H1 (cell line): Measurements from ENCODE around the gene FBXL17. TPM values are rescaled to one million over a fixed set of nuclear protein-coding genes. Genes with fewer than 3 reads are reported as not detected.

Experiments used
- CTCF ChIA-PET: fragments of 300-600 bp; sonication (Branson Sonifier 250); formaldehyde crosslinking; loops from one replicate; lab custom pipeline; 2021; ENCODE audit not compliant: partially characterized antibody; lab: Charles Lee
- POLR2A ChIA-PET: fragments of 300-600 bp; sonication (Branson Sonifier 250); formaldehyde crosslinking; loops from one replicate; lab custom pipeline; 2021; ENCODE audit warnings: inconsistent platforms; ENCODE audit not compliant: partially characterized antibody; lab: Charles Lee
- DNase-seq, 2 experiments: peaks; one replicate each; pipeline versions ENCODE4 v3.0.0 to v3.0.0-alpha.2; 2010 to 2022; ENCODE audit warnings: low spot score in 2 of 2, low read depth in 1 of 2, mixed read lengths in 1 of 2
- FAIRE-seq: peaks from 2 replicates; lab custom pipeline; 2011; peaks lifted over from hg19 to GRCh38; lab: Jason Lieb, UNC
- H2AFZ ChIP-seq: 2 replicates; pipeline ENCODE4 v1.8.1; 2012; ENCODE audit warnings: low read length, inconsistent platforms
- H2AK5ac ChIP-seq: 2 replicates; pipeline ENCODE4 v1.6.1; 2013; ENCODE audit warnings: low read depth, low read length
- H2BK120ac ChIP-seq: replicated peaks from 2 replicates; pipeline ENCODE3; 2013; ENCODE audit warnings: low read depth, low read length, inconsistent platforms
- H2BK12ac ChIP-seq: 2 replicates; pipeline ENCODE4 v1.6.1; 2013; ENCODE audit warnings: low read depth, low read length
- H2BK15ac ChIP-seq: 2 replicates; pipeline ENCODE4 v1.6.1; 2013; ENCODE audit warnings: low read length
- H2BK20ac ChIP-seq: 2 replicates; pipeline ENCODE4 v1.6.1; 2013; ENCODE audit warnings: low read length
- H2BK5ac ChIP-seq: 2 replicates; pipeline ENCODE4 v1.6.1; 2013; ENCODE audit warnings: low read depth, low read length
- H3K14ac ChIP-seq: 2 replicates; pipeline ENCODE4 v1.6.1; 2013; ENCODE audit warnings: inconsistent platforms; ENCODE audit not compliant: insufficient read length
- H3K18ac ChIP-seq: 2 replicates; pipeline ENCODE4 v1.6.1; 2013; ENCODE audit warnings: low read length; ENCODE audit errors: extremely low read depth
- H3K23ac ChIP-seq: 2 replicates; pipeline ENCODE4 v1.6.1; 2013; ENCODE audit warnings: inconsistent platforms; ENCODE audit not compliant: insufficient read length
- H3K23me2 ChIP-seq: 2 replicates; pipeline ENCODE4 v1.6.1; 2013; ENCODE audit warnings: low read depth, low read length
- H3K27ac ChIP-seq: 2 replicates; pipeline ENCODE4 v1.6.1; 2011; ENCODE audit warnings: low read depth, low read length, inconsistent platforms
- H3K27me3 ChIP-seq, 4 experiments: replicated peaks in 1 of 4; 1 replicate in 1 of 4; 2 replicates in 3 of 4; pipeline versions ENCODE4 v1.6.1 to v1.8.1; 2011 to 2013; ENCODE audit warnings: low read length in 3 of 4, mild to moderate bottlenecking in 3 of 4, inconsistent platforms in 2 of 4, mixed read lengths in 2 of 4, moderate library complexity in 1 of 4; ENCODE audit not compliant: control insufficient read depth in 3 of 4, insufficient read depth in 3 of 4; ENCODE audit errors: extremely low read depth in 1 of 4
- H3K36me3 ChIP-seq, 4 experiments: 2 replicates each; pipeline versions ENCODE4 v1.6.1 to v1.8.1; 2011 to 2013; ENCODE audit warnings: mild to moderate bottlenecking in 4 of 4, low read length in 3 of 4, moderate library complexity in 2 of 4, control low read depth in 1 of 4, inconsistent platforms in 1 of 4; ENCODE audit not compliant: insufficient read depth in 4 of 4, control insufficient read depth in 2 of 4
- H3K4ac ChIP-seq: replicated peaks from 2 replicates; pipeline ENCODE3; 2013; ENCODE audit warnings: low read length, low read depth, mixed read lengths, inconsistent platforms; ENCODE audit not compliant: insufficient read length
- H3K4me1 ChIP-seq, 4 experiments: replicated peaks in 1 of 4; 1 replicate in 1 of 4; 2 replicates in 3 of 4; pipeline versions ENCODE4 v1.6.1 to v1.8.1; 2011 to 2013; ENCODE audit warnings: low read length in 3 of 4, inconsistent platforms in 2 of 4, mixed read lengths in 1 of 4; ENCODE audit not compliant: insufficient read depth in 4 of 4, control insufficient read depth in 3 of 4
- H3K4me2 ChIP-seq, 2 experiments: 2 replicates each; pipeline versions ENCODE4 v1.6.1 to v1.8.1; 2011 to 2013; ENCODE audit warnings: low read depth in 2 of 2, low read length in 2 of 2, control low read depth in 1 of 2, inconsistent platforms in 1 of 2, mild to moderate bottlenecking in 1 of 2; ENCODE audit not compliant: insufficient read depth in 1 of 2
- H3K4me3 ChIP-seq, 4 experiments: fragments of 200-600, 300-600 bp in 1 of 4; sonication (generic), shearing (Covaris generic), sonication (Bioruptor Twin) in 1 of 4; 2 replicates each; pipeline versions ENCODE4 v1.5.1 to v1.8.1; 2011 to 2016; ENCODE audit warnings: low read length in 4 of 4, low read depth in 3 of 4, control low read depth in 2 of 4, inconsistent platforms in 2 of 4, mild to moderate bottlenecking in 2 of 4, mixed read lengths in 1 of 4, moderate library complexity in 1 of 4; ENCODE audit not compliant: insufficient read depth in 2 of 4; ENCODE audit errors: extremely low read depth in 1 of 4
- H3K56ac ChIP-seq: replicated peaks from 2 replicates; pipeline ENCODE3; 2013; ENCODE audit warnings: low read depth, mild to moderate bottlenecking, mixed read lengths, low read length, inconsistent platforms; ENCODE audit not compliant: insufficient read length
- H3K79me1 ChIP-seq: 2 replicates; pipeline ENCODE4 v1.6.1; 2013; ENCODE audit warnings: low read depth, low read length, control low read depth
- H3K79me2 ChIP-seq, 2 experiments: 2 replicates each; pipeline versions ENCODE4 v1.6.1 to v1.8.1; 2012 to 2013; ENCODE audit warnings: low read length in 2 of 2, mild to moderate bottlenecking in 2 of 2, inconsistent platforms in 1 of 2; ENCODE audit not compliant: insufficient read depth in 2 of 2, control insufficient read depth in 1 of 2
- H3K9ac ChIP-seq, 4 experiments: replicated peaks in 1 of 4; 1 replicate in 1 of 4; 2 replicates in 3 of 4; pipeline versions ENCODE4 v1.6.1 to v1.8.1; 2011 to 2013; ENCODE audit warnings: low read depth in 3 of 4, low read length in 3 of 4, control low read depth in 2 of 4, mild to moderate bottlenecking in 2 of 4, moderate library complexity in 2 of 4, inconsistent platforms in 1 of 4; ENCODE audit errors: extremely low read depth in 1 of 4
- H3K9me3 ChIP-seq, 2 experiments: 2 replicates each; pipeline versions ENCODE4 v1.6.1 to v1.8.1; 2012 to 2013; ENCODE audit warnings: mild to moderate bottlenecking in 2 of 2, moderate library complexity in 2 of 2, control low read depth in 1 of 2, inconsistent platforms in 1 of 2, low read depth in 1 of 2, low read length in 1 of 2, mixed read lengths in 1 of 2; ENCODE audit not compliant: insufficient read depth in 2 of 2
- H4K20me1 ChIP-seq, 2 experiments: replicated peaks in 1 of 2; 2 replicates each; pipeline versions ENCODE3 to v1.8.1; 2011 to 2013; ENCODE audit warnings: inconsistent platforms in 2 of 2, low read length in 2 of 2, mild to moderate bottlenecking in 1 of 2; ENCODE audit not compliant: insufficient read depth in 2 of 2, control insufficient read depth in 1 of 2
- H4K5ac ChIP-seq: 2 replicates; pipeline ENCODE4 v1.6.1; 2013; ENCODE audit warnings: low read length, low read depth, mixed read lengths, inconsistent platforms; ENCODE audit not compliant: insufficient read length
- H4K8ac ChIP-seq: 2 replicates; pipeline ENCODE4 v1.8.0; 2013; ENCODE audit warnings: mild to moderate bottlenecking, moderate library complexity, low read length, inconsistent platforms; ENCODE audit not compliant: insufficient read depth; ENCODE audit errors: extremely low read depth
- H4K91ac ChIP-seq: replicated peaks from 2 replicates; pipeline ENCODE3; 2013; ENCODE audit warnings: low read length, mixed read lengths, inconsistent platforms; ENCODE audit not compliant: insufficient read length
- ASH2L ChIP-seq: fragments of 200-600, 300-600 bp; sonication (generic); IDR thresholded peaks from one replicate; pipeline ENCODE4 v1.7.1; 2017; ENCODE audit warnings: low read length
- BACH1 ChIP-seq: IDR thresholded peaks from 2 replicates; pipeline ENCODE4 v1.6.1; 2012; ENCODE audit warnings: low read length, improper control_type of control experiment
- CBX5 ChIP-seq: fragments of 300-800, 300-1000 bp; sonication (generic); IDR thresholded peaks from 2 replicates; pipeline ENCODE4 v1.7.1; 2016; ENCODE audit warnings: antibody characterized with exemption, low read length, low read depth
- CREB1 ChIP-seq: IDR thresholded peaks from 2 replicates; pipeline ENCODE4 v1.6.1; 2012; ENCODE audit warnings: inconsistent platforms
- KDM1A ChIP-seq: fragments of 200-600, 300-600 bp; sonication (generic); IDR thresholded peaks from 2 replicates; pipeline ENCODE4 v1.7.1; 2016; ENCODE audit warnings: mild to moderate bottlenecking, low read length, borderline replicate concordance
- POLR2AphosphoS5 ChIP-seq: IDR thresholded peaks from 2 replicates; pipeline ENCODE4 v1.6.1; 2011; ENCODE audit warnings: low read depth, low read length
- RBBP5 ChIP-seq: IDR thresholded peaks from 2 replicates; pipeline ENCODE4 v1.7.1; 2012; ENCODE audit warnings: low read depth, mild to moderate bottlenecking, inconsistent platforms, low read length, moderate library complexity, borderline replicate concordance
- SIN3A ChIP-seq, 2 experiments: IDR thresholded peaks in 1 of 2; conservative IDR thresholded peaks in 1 of 2; 2 replicates each; pipeline ENCODE4 v1.6.1; 2011 to 2012; ENCODE audit warnings: low read length in 2 of 2, improper control_type of control experiment in 1 of 2, low read depth in 1 of 2, mild to moderate bottlenecking in 1 of 2
- SIX5 ChIP-seq: IDR thresholded peaks from 2 replicates; pipeline ENCODE4 v1.6.1; 2011; ENCODE audit warnings: mild to moderate bottlenecking, low read depth, low read length
- SP2 ChIP-seq: IDR thresholded peaks from 2 replicates; pipeline ENCODE4 v1.6.1; 2012; ENCODE audit warnings: mild to moderate bottlenecking, low read length, inconsistent platforms
- SRF ChIP-seq: IDR thresholded peaks from 2 replicates; pipeline ENCODE4 v1.6.1; 2011; ENCODE audit warnings: mild to moderate bottlenecking, low read depth, low read length, moderate library complexity
- TCF12 ChIP-seq: IDR thresholded peaks from 2 replicates; pipeline ENCODE4 v1.6.1; 2011; ENCODE audit warnings: low read depth, mild to moderate bottlenecking, low read length
- polyA plus RNA-seq, 7 experiments: library from polyadenylated mRNA; depleted of rRNA in 3 of 7; stranded (reverse) in 5 of 7; unstranded in 2 of 7; fragments of >200 nt in 5 of 7; fragments of 200-250 nt in 2 of 7; gene quantifications; 1 replicate in 5 of 7; 2 replicates in 1 of 7; 4 replicates in 1 of 7; pipeline versions ENCODE4 v1.2.1 to v1.2.3, GENCODE V29; 2011 to 2013; ENCODE audit warnings: missing spikeins in 2 of 7, mixed read lengths in 2 of 7
- total RNA-seq: library from RNA; stranded (reverse); fragmentation: NEBNext Ultra II Directional; extraction: Animal tissue kit (Norgen Biotek cat#: 25700); gene quantifications from 2 replicates; pipeline ENCODE4 v1.2.1, GENCODE V29; 2021
- TF ChIP-seq, protein P1 (sequence below): IDR thresholded peaks from 2 replicates; pipeline ENCODE4 v1.6.1; 2012; ENCODE audit warnings: inconsistent platforms
- TF ChIP-seq, protein P2 (sequence below): IDR thresholded peaks from 2 replicates; pipeline ENCODE4 v1.6.1; 2012; ENCODE audit warnings: low read length, inconsistent platforms

FBXL17 gene
- total and polyA plus RNA-seq, 2 of the 8 experiments (the other 6 are each of a cell fraction or from before 2014, with no cell fraction given), result 0.35 to 4.3 TPM

DNA sequence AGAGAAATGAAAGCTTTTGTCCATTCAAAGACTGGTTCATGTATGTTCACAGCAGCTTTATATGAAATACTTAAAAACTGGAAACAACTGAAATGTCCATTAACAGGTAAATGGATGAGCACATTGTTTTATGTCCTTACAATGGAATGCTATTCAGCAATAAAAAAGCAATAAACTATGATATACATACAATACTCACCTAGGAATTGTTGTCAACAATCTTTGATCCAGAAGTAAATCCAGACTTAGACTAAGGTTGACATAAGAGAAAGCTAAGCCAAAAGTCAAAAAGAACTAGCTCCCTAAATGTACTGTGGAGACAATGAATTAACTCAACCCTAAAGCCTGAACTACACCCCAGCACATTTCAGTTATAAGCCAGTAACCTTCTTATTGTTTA lies 54.9 kb downstream of the FBXL17 start:
- Histone ChIP-seq H2BK12ac (no peak overlapping the region), H3K4ac (no peak overlapping the region), H4K8ac (no peak overlapping the region), H3K18ac (no peak overlapping the region), H3K27ac (no peak overlapping the region), H3K79me2 (no peaks in the 10 kb centered on the region), H3K4me3 (no peak overlapping the region), H3K36me3 (no peaks in the 10 kb centered on the region), H3K23ac (no peak overlapping the region), H3K9me3 (no peaks in the 10 kb centered on the region), H3K9ac (no peak overlapping the region), H3K23me2 (no peaks in the 10 kb centered on the region), H4K91ac (no peak overlapping the region), H4K5ac (no peak overlapping the region), H3K56ac (no peak overlapping the region), H3K4me1 (no peaks in the 10 kb centered on the region), H2AFZ (no peak overlapping the region), H2BK20ac (no peak overlapping the region), H2BK15ac (no peak overlapping the region), H4K20me1 (no peaks in the 10 kb centered on the region), H2BK5ac (no peak overlapping the region), H3K4me2 (no peak overlapping the region), H3K14ac (no peak overlapping the region), H3K79me1 (no peaks in the 10 kb centered on the region), H2BK120ac (no peak overlapping the region), H2AK5ac (no peak overlapping the region), H3K27me3 (no peaks in the 10 kb centered on the region)
- POLR2A ChIA-PET, result no interaction called here
- CTCF ChIA-PET, result interaction anchor here (0.9 kb wide), 1 partner anchor 66 kb away, joined by 3 read pairs; no protein-coding TSS in a partner anchor
- FAIRE-seq, result no peak
- DNase-seq, result no peak
- TF ChIP-seq SRF (no peak), RBBP5 (no peak), BACH1 (no peak), SIX5 (no peak), SP2 (no peak), CBX5 (no peak), CREB1 (no peak), POLR2AphosphoS5 (no peak), TCF12 (no peak), SIN3A (conservative IDR thresholded peaks at IDR 0.05 in 1 of 2, IDR thresholded peaks at IDR 0.05 in 1 of 2; ENCODE audit: low read depth in 1 of 2, low read length in 2 of 2) (no peak), KDM1A (no peak), ASH2L (no peak)
- TF ChIP-seq, protein P1, sequence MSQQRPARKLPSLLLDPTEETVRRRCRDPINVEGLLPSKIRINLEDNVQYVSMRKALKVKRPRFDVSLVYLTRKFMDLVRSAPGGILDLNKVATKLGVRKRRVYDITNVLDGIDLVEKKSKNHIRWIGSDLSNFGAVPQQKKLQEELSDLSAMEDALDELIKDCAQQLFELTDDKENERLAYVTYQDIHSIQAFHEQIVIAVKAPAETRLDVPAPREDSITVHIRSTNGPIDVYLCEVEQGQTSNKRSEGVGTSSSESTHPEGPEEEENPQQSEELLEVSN, result no peak
- TF ChIP-seq, protein P2, sequence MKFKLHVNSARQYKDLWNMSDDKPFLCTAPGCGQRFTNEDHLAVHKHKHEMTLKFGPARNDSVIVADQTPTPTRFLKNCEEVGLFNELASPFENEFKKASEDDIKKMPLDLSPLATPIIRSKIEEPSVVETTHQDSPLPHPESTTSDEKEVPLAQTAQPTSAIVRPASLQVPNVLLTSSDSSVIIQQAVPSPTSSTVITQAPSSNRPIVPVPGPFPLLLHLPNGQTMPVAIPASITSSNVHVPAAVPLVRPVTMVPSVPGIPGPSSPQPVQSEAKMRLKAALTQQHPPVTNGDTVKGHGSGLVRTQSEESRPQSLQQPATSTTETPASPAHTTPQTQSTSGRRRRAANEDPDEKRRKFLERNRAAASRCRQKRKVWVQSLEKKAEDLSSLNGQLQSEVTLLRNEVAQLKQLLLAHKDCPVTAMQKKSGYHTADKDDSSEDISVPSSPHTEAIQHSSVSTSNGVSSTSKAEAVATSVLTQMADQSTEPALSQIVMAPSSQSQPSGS, result no peak
